ENCODE data around the gene WDFY2.

DNA sequence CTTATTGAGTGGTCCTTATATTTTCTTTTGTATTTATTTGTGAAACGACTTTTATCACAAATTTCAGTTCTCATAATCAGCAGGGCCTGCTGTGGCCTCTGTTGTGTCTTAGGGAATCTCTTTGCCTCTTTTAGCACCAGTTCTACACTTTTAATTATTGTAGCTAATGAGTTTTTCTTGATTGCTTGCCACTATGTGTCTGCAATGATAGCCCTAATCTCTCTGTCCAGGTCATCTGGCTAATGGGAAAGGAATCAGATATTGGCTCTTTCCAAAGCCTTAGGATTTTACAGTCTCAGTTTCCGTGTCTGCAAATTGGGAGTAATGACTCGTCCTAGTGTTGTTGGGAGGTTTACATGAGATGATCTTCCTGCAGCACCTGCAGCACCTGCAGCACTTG lies 10.2 kb downstream of the WDFY2 start:
- TF ChIP-seq, protein P1, sequence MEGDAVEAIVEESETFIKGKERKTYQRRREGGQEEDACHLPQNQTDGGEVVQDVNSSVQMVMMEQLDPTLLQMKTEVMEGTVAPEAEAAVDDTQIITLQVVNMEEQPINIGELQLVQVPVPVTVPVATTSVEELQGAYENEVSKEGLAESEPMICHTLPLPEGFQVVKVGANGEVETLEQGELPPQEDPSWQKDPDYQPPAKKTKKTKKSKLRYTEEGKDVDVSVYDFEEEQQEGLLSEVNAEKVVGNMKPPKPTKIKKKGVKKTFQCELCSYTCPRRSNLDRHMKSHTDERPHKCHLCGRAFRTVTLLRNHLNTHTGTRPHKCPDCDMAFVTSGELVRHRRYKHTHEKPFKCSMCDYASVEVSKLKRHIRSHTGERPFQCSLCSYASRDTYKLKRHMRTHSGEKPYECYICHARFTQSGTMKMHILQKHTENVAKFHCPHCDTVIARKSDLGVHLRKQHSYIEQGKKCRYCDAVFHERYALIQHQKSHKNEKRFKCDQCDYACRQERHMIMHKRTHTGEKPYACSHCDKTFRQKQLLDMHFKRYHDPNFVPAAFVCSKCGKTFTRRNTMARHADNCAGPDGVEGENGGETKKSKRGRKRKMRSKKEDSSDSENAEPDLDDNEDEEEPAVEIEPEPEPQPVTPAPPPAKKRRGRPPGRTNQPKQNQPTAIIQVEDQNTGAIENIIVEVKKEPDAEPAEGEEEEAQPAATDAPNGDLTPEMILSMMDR (IDR thresholded peaks at IDR 0.05) = no peak
- no peak for TF ChIP-seq POLR2A (IDR thresholded peaks at IDR 0.05)
- no peak for TF ChIP-seq EP300 (IDR thresholded peaks at IDR 0.05)
- no peak for TF ChIP-seq POLR2AphosphoS5 (IDR thresholded peaks at IDR 0.05)

Measured in stomach (tissue), 4 donors.